Thoracic aorta (tissue), 2 donors: Measurements from ENCODE around the gene RANBP1. TPM values are rescaled to one million over a fixed set of nuclear protein-coding genes. Genes with fewer than 3 reads are reported as not detected.

ENCODE experiments used
- ATAC-seq: fragments of 150-250 bp; one replicate; pipeline ENCODE4 v1.8.0; 2017; ENCODE audit warnings: low read depth; ENCODE audit not compliant: insufficient number of reproducible peaks, low FRiP score
- DNase-seq: peaks from one replicate; pipeline ENCODE4 v3.0.0-alpha.2; 2020; ENCODE audit warnings: low spot score
- H3K27ac ChIP-seq, 2 donors: fragments of 200-600 bp; sonication (generic); 1 replicate in 1 of 2; 2 replicates in 1 of 2; pipeline ENCODE4 v1.5.1; 2016; ENCODE audit warnings: mild to moderate bottlenecking in 2 of 2, moderate library complexity in 2 of 2
- H3K27me3 ChIP-seq: fragments of 200-600 bp; sonication (generic); replicated peaks from 2 replicates; pipeline ENCODE4 v1.6.0; 2016; ENCODE audit warnings: mild to moderate bottlenecking; ENCODE audit not compliant: insufficient read depth
- H3K36me3 ChIP-seq: fragments of 200-600 bp; sonication (generic); one replicate; pipeline ENCODE4 v1.5.1; 2016
- H3K4me1 ChIP-seq, 2 donors: fragments of 200-600 bp; sonication (generic); 1 replicate in 1 of 2; 2 replicates in 1 of 2; pipeline versions ENCODE4 v1.5.1 to v1.6.0; 2016; ENCODE audit warnings: low read depth in 2 of 2, mild to moderate bottlenecking in 1 of 2; ENCODE audit not compliant: control insufficient read depth in 1 of 2
- H3K4me3 ChIP-seq: fragments of 200-600 bp; sonication (generic); 2 replicates; pipeline ENCODE4 v1.5.1; 2016; ENCODE audit warnings: mild to moderate bottlenecking
- H3K9me3 ChIP-seq: fragments of 200-600 bp; sonication (generic); 2 replicates; pipeline ENCODE4 v1.5.1; 2016
- total RNA-seq, 2 donors: library from RNA; depleted of rRNA; stranded (reverse); fragments of >200 nt; gene quantifications; one replicate each; pipeline versions ENCODE4 v1.1.0 to v1.2.3, GENCODE V29; 2016
- TF ChIP-seq, protein P1 (sequence below): fragments of 200-600 bp; sonication (generic); IDR thresholded peaks from one replicate; pipeline ENCODE4 v1.5.1; 2019; ENCODE audit warnings: antibody characterized with exemption

Gene RANBP1
- total RNA-seq, 2 donors from 2014 or later: 130 to 140 TPM

DNA sequence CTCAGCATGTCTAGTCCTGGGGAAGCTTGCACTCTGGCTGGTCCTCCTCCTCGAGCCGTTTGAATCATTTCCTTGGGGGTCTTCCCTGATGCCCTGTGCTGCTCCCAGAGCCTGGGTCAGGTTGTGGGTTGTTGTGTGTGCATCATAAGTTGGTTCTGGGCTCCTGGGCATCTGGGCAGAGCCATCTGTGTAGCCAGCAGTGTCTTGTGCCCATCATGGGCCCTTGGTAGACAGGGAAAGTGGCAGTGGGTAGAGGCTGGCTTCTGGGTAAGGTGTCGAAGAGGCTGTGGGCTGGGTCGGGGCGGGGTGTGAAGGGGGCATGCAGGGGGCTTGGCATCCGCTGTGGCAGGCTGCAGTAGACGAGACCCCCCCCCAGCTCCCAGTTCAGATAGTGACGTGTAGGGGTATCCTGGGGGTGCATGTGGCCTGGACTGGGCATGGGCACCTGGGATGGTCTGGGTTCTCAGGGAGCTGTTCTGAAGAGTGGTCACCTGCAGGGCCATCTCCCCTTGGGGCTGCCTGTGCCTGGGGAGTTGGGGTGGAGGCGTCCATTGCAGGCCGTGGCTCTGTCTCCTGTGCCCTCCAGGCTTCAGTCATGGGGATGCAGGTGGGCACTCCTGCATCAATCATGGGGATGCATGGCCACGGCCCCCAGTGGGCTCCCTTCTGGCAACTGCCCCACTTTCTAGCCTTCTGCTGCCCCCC, 8.3 kb downstream of the RANBP1 start:
- Histone ChIP-seq H3K4me3 (no peak overlapping the region), H3K27ac (no peak overlapping the region), H3K4me1 (peaks cover 0 to under 1% of the 10 kb centered on the region in 2 donors), H3K27me3 (no peaks in the 10 kb centered on the region), H3K36me3 (peaks cover 22% of the 10 kb centered on the region), H3K9me3 (no peaks in the 10 kb centered on the region)
- ATAC-seq: no peak
- DNase-seq: no peak
- TF ChIP-seq, protein P1, sequence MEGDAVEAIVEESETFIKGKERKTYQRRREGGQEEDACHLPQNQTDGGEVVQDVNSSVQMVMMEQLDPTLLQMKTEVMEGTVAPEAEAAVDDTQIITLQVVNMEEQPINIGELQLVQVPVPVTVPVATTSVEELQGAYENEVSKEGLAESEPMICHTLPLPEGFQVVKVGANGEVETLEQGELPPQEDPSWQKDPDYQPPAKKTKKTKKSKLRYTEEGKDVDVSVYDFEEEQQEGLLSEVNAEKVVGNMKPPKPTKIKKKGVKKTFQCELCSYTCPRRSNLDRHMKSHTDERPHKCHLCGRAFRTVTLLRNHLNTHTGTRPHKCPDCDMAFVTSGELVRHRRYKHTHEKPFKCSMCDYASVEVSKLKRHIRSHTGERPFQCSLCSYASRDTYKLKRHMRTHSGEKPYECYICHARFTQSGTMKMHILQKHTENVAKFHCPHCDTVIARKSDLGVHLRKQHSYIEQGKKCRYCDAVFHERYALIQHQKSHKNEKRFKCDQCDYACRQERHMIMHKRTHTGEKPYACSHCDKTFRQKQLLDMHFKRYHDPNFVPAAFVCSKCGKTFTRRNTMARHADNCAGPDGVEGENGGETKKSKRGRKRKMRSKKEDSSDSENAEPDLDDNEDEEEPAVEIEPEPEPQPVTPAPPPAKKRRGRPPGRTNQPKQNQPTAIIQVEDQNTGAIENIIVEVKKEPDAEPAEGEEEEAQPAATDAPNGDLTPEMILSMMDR: no peak

DNA sequence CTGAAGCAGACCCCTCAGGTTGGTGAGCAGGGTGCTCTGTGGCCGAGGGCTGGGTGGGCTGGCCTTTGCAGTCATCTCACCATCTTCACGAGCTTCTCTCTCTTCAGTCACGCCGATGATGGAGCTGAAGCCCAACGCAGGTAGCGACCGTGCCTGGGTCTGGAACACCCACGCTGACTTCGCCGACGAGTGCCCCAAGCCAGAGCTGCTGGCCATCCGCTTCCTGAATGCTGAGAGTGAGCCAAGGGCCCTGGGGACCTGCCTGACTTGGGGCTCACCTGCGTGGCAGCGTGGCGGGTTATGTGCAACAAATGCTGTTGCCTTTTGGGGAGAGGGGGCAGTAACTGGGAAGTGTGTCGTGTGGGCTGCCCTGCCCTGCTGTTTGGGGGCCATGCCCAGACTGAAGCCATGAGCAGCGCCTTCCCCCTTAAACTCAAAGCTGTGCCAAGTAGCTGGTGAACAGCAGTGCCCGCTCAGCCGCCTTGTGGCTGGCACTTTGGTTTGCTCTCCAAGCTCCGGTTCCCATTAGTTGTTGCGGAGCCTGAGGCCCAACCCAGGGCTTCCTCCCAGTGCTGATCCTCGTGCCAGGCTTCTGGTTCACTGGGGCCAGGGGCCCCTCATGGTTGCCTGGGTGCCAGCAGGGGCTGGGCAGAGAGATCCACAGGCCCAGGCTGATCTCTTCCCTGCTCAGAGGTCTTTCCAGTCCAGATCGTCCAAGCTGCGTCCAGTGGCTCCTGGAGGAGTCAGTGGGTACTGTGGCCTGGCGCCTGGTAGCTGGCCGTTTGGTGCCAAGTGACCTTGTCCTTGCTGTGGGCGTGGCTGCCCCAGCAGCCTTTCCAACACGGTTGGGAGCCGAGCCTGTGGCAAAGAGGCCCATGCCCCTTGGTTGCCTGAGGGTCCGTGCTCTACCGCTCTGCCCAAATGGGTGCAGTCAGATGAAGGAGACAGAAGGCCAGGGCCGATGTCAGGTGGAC, 9.6 kb downstream of the RANBP1 start:
- ATAC-seq (no peak), DNase-seq (no peak)
- Histone ChIP-seq H3K9me3 (no peaks in the 10 kb centered on the region), H3K4me1 (peaks cover 0 to 6% of the 10 kb centered on the region in 2 donors), H3K36me3 (peaks cover 22% of the 10 kb centered on the region), H3K4me3 (no peak overlapping the region), H3K27ac (no peak overlapping the region), H3K27me3 (no peaks in the 10 kb centered on the region)
- TF ChIP-seq, protein P1: no peak

GRCh38 chr22:20126284-20127029, 10.6 kb downstream of the RANBP1 start:
- Histone ChIP-seq H3K9me3 (no peaks in the 10 kb centered on the region), H3K27me3 (no peaks in the 10 kb centered on the region), H3K4me1 (peaks cover 0 to 10% of the 10 kb centered on the region in 2 donors), H3K27ac (no peak overlapping the region), H3K36me3 (peaks cover 22% of the 10 kb centered on the region), H3K4me3 (no peak overlapping the region)
- TF ChIP-seq, protein P1: no peak
- no peak for ATAC-seq
- DNase-seq: no peak

- no peaks in the 10 kb centered on the region for H3K9me3 ChIP-seq
- TF ChIP-seq, protein P1: no peak
- ATAC-seq: no peak
- H3K36me3 ChIP-seq: peaks cover 22% of the 10 kb centered on the region
- peaks cover under 1 to 11% of the 10 kb centered on the region in 2 donors for H3K4me1 ChIP-seq
- no peaks in the 10 kb centered on the region for H3K27me3 ChIP-seq
- H3K27ac ChIP-seq: no peak overlapping the region
- no peak for DNase-seq
- no peak overlapping the region for H3K4me3 ChIP-seq
Observed at GRCh38 chr22:20127318-20127868, 11.5 kb downstream of the RANBP1 start.
